CD4-positive, alpha-beta T cell (primary cell): ENCODE measurements around the gene BTBD2. TPM values are rescaled to one million over a fixed set of nuclear protein-coding genes. Genes with fewer than 3 reads are reported as not detected.

ENCODE experiments used
- ATAC-seq: fragments of 200-7000 bp; cut with Tn5 transposase; one replicate; pipeline ENCODE4 v1.10.0; 2022; ENCODE audit warnings: mild to moderate bottlenecking; ENCODE audit not compliant: poor library complexity
- CTCF ChIA-PET: fragments of 350-600 bp; sonication (Branson Sonifier 250); formaldehyde crosslinking; loops from one replicate; lab custom pipeline; 2021; ENCODE audit warnings: antibody characterized with exemption, inconsistent platforms; lab: Charles Lee
- POLR2A ChIA-PET: fragments of 350-600 bp; sonication (Branson Sonifier 250); formaldehyde crosslinking; loops from one replicate; lab custom pipeline; 2021; ENCODE audit warnings: antibody characterized with exemption, inconsistent platforms; lab: Charles Lee
- DNase-seq, 14 experiments: peaks; one replicate each; pipeline ENCODE4 v3.0.0-alpha.2; 2013 to 2020; ENCODE audit warnings: mixed read lengths in 2 of 14
- H3K27ac ChIP-seq, 2 donors: one replicate each; pipeline versions ENCODE4 v1.5.1 to v1.7.0; 2013; ENCODE audit warnings: low read length in 2 of 2, low read depth in 1 of 2, mild to moderate bottlenecking in 1 of 2
- H3K27me3 ChIP-seq, 2 experiments: 1 replicate in 1 of 2; 2 replicates in 1 of 2; pipeline versions ENCODE4 v1.6.1 to v1.7.0; 2013; ENCODE audit warnings: low read length in 2 of 2, control low read depth in 1 of 2, mild to moderate bottlenecking in 1 of 2, moderate library complexity in 1 of 2; ENCODE audit not compliant: insufficient read depth in 2 of 2, control insufficient read depth in 1 of 2
- H3K36me3 ChIP-seq: one replicate; pipeline ENCODE4 v1.6.1; 2013; ENCODE audit warnings: low read length, control low read depth; ENCODE audit not compliant: insufficient read depth
- H3K4me1 ChIP-seq: one replicate; pipeline ENCODE4 v1.6.1; 2013; ENCODE audit warnings: low read length, control low read depth; ENCODE audit not compliant: insufficient read depth
- H3K4me3 ChIP-seq: one replicate; pipeline ENCODE4 v1.5.1; 2013; ENCODE audit warnings: mild to moderate bottlenecking, low read length, moderate library complexity
- H3K9me3 ChIP-seq, 2 experiments: 1 replicate in 1 of 2; 2 replicates in 1 of 2; pipeline versions ENCODE4 v1.6.1 to v1.7.0; 2013; ENCODE audit warnings: low read length in 2 of 2, mild to moderate bottlenecking in 2 of 2, control low read depth in 1 of 2, moderate library complexity in 1 of 2; ENCODE audit not compliant: control insufficient read depth in 1 of 2, insufficient read depth in 1 of 2
- H3K27ac Mint-ChIP-seq: one replicate; pipeline ENCODE4 v1.8.0; 2020; ENCODE audit warnings: mixed read lengths
- H3K27me3 Mint-ChIP-seq: one replicate; pipeline ENCODE4 v1.8.0; 2021; ENCODE audit warnings: mixed read lengths
- H3K36me3 Mint-ChIP-seq: one replicate; pipeline ENCODE4 v1.8.0; 2021; ENCODE audit warnings: low read depth, mixed read lengths
- H3K4me1 Mint-ChIP-seq: one replicate; pipeline ENCODE4 v1.8.0; 2021; ENCODE audit warnings: low read depth, mixed read lengths
- H3K4me3 Mint-ChIP-seq: one replicate; pipeline ENCODE4 v1.8.0; 2020; ENCODE audit warnings: mild to moderate bottlenecking, mixed read lengths
- H3K9me3 Mint-ChIP-seq: one replicate; pipeline ENCODE4 v1.8.0; 2020; ENCODE audit warnings: mixed read lengths
- intact Hi-C, 2 experiments: fragments of 100-400 bp; cut with DNase I in 1 of 2; cut with micrococcal nuclease in 1 of 2; formaldehyde crosslinking; loops; one replicate each; pipeline versions ENCODE4 v1.15.1 to v1.9.0; 2023 to 2025; cut with DNase I, micrococcal nuclease
- total RNA-seq, 174 experiments: library from RNA in 2 of 174; stranded (reverse) in 2 of 174; gene quantifications; one replicate each; pipeline ENCODE4 v1.2.3 and lab custom pipeline; 2021 to 2026
- TF ChIP-seq, protein P1 (sequence below): fragments of 200-600 bp; IDR thresholded peaks from one replicate; pipeline ENCODE4 v1.8.0; 2022; ENCODE audit warnings: antibody characterized with exemption, mild to moderate bottlenecking

BTBD2 gene
- total RNA-seq, 2 experiments from 2014 or later, result 44.4 to 44.9 TPM

DNA sequence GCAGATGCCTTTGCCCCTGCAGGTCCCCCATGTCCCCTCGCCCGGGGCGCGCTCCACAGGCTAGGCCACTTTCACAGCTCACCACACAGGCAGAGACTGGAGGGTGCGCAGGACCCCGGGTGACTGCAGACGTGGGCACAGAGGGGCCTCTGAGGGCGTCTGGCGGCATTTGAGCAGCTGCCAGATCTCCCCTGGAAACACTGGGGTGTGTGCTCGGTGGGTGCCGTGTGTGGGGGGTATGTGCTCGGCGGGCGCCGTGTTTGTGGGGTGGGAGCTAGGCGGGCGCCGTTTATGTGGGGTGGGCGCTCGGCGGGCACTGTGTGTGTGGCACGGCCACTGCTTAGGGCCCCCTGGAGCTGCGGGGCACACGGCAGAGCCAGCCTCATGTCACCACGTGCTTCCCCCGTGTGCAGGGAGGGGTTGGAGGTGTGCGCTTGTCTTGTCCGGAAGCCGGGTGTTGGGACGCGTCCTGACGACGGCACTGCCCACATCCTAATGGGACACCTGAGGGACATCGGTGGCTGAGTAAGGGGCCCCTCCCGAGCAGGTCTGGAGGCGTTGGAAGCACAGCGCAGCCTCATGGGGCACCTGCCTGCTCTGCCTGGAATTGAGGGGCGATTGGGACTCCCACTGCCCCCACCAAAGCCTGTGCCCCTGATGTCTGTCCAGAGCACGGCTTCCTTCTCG lies 57.8 kb downstream of the BTBD2 start:
- peaks cover 33% of the 10 kb centered on the region for H3K36me3 ChIP-seq

DNA sequence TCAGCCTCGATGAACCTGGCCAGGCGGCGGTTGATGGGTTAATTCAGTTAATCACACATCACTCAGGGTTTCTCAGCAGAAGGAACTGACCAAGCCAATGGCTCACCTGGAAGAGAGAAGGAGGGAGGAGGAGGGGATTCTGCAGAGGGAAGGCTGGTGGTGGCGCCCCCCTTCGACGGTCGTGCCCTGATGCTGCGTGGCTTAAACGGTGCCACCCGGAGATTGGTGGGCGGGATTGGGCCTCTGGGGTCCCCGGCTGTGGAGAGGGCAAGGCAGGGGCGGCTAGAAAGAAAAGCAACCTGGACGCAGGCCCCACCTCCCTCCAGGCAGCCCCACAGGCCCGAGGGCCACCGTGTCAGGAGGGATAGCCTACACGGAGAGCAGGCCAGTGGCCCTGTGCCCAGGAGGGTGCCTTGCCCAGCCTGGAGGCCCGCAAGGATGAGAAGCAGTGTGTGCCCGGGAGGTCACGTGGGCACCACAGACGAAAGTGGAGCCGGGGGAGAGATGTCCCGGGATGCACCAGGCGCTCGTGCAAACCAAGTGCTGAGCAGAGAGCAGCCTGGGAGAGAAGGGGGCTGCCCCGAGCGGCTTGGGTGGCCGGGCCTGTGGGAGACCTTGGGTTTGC lies 58.5 kb downstream of the BTBD2 start:
- POLR2A ChIA-PET, result no interaction called here
- ATAC-seq, result no peak
- DNase-seq, result no peak
- CTCF ChIA-PET, result no interaction called here
- Mint-ChIP-seq H3K27ac (peak overlapping the region; percentile 55), H3K36me3 (peaks cover 28% of the 10 kb centered on the region), H3K9me3 (no peaks in the 10 kb centered on the region), H3K4me1 (peaks cover 19% of the 10 kb centered on the region), H3K27me3 (no peaks in the 10 kb centered on the region), H3K4me3 (no peak overlapping the region)
- intact Hi-C loops, result no loop called here
- TF ChIP-seq, protein P1, sequence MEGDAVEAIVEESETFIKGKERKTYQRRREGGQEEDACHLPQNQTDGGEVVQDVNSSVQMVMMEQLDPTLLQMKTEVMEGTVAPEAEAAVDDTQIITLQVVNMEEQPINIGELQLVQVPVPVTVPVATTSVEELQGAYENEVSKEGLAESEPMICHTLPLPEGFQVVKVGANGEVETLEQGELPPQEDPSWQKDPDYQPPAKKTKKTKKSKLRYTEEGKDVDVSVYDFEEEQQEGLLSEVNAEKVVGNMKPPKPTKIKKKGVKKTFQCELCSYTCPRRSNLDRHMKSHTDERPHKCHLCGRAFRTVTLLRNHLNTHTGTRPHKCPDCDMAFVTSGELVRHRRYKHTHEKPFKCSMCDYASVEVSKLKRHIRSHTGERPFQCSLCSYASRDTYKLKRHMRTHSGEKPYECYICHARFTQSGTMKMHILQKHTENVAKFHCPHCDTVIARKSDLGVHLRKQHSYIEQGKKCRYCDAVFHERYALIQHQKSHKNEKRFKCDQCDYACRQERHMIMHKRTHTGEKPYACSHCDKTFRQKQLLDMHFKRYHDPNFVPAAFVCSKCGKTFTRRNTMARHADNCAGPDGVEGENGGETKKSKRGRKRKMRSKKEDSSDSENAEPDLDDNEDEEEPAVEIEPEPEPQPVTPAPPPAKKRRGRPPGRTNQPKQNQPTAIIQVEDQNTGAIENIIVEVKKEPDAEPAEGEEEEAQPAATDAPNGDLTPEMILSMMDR, result no peak
- Histone ChIP-seq H3K36me3 (peaks cover 35% of the 10 kb centered on the region), H3K27me3 (no peaks in the 10 kb centered on the region), H3K27ac (no peak overlapping the region), H3K4me3 (no peak overlapping the region), H3K9me3 (no peaks in the 10 kb centered on the region), H3K4me1 (peaks cover 45% of the 10 kb centered on the region)

More for the DNA sequence above, 57.8 kb downstream of the BTBD2 start:
- DNase-seq, result no peak
- Histone ChIP-seq H3K27me3 (no peaks in the 10 kb centered on the region), H3K9me3 (no peaks in the 10 kb centered on the region), H3K27ac (no peak overlapping the region), H3K4me3 (no peak overlapping the region), H3K4me1 (peaks cover 45% of the 10 kb centered on the region)
- H3K9me3 Mint-ChIP-seq, result no peaks in the 10 kb centered on the region
- no peak overlapping the region for H3K27ac Mint-ChIP-seq
- no peak for ATAC-seq
- ChIA-PET POLR2A (no interaction called here), CTCF (no interaction called here)
- H3K4me1 Mint-ChIP-seq, result peaks cover 19% of the 10 kb centered on the region
- peaks cover 20% of the 10 kb centered on the region for H3K36me3 Mint-ChIP-seq
- intact Hi-C loops, result no loop called here
- no peak overlapping the region for H3K4me3 Mint-ChIP-seq
- no peaks in the 10 kb centered on the region for H3K27me3 Mint-ChIP-seq
- TF ChIP-seq, protein P1, result no peak

DNA sequence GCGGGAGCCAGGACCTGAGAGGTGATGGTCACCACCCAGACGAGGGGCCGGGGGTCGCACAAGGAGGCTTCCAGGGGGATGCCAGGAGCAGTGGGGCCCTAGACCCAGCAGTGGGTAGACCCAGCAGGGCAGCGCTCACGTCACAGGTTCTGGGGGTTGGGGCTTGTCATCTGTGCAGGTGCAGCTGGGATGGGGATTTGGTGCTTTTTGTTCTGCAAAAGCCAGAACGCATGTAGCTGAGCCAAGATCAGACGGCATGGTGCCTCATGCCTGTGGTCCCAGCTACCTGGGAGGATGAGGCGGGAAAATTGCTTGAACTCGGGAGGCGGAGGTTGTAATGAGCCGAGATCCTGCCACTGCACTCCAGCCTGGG lies 59.4 kb downstream of the BTBD2 start:
- peaks cover 45% of the 10 kb centered on the region for H3K4me1 ChIP-seq
- H3K27ac Mint-ChIP-seq, result peak overlapping the region; percentile 55
- H3K4me3 ChIP-seq, result no peak overlapping the region
- intact Hi-C loops, result no loop called here
- H3K36me3 ChIP-seq, result peaks cover 35% of the 10 kb centered on the region
- no peaks in the 10 kb centered on the region for H3K9me3 Mint-ChIP-seq
- TF ChIP-seq, protein P1, result no peak
- CTCF ChIA-PET, result no interaction called here
- no peak overlapping the region for H3K27ac ChIP-seq
- H3K4me3 Mint-ChIP-seq, result no peak overlapping the region
- H3K9me3 ChIP-seq, result no peaks in the 10 kb centered on the region
- no peaks in the 10 kb centered on the region for H3K27me3 ChIP-seq
- no peaks in the 10 kb centered on the region for H3K27me3 Mint-ChIP-seq
- POLR2A ChIA-PET, result no interaction called here
- DNase-seq, result no peak
- H3K4me1 Mint-ChIP-seq, result peaks cover 17% of the 10 kb centered on the region
- peaks cover 24% of the 10 kb centered on the region for H3K36me3 Mint-ChIP-seq
- ATAC-seq, result no peak
